ENCODE data around the gene RNASET2. TPM values are rescaled to one million over a fixed set of nuclear protein-coding genes. Genes with fewer than 3 reads are reported as not detected.

The RNASET2 gene
- 15.3 and 17.7 TPM in 2 replicates for total RNA-seq
- long read RNA-seq, partial matches to known transcripts, result 1 of 8 reads
- long read RNA-seq, other reads (novel, unspliced or antisense), result 7 of 8 reads

GRCh38 chr6:166956444-166957086, at the start of gene RNASET2:
TSS of gene RNASET2 (minus strand) at chr6:166956550. CDS start at chr6:166956182, 368 bp downstream.
- H3K27ac Mint-ChIP-seq (ENCODE audit: unreplicated experiment), result no peak within 1 kb of the TSS
- no peaks in the 10 kb centered on the region for H3K9me3 Mint-ChIP-seq
- peaks cover 9% of the 10 kb centered on the region for H3K27me3 Mint-ChIP-seq (ENCODE audit: low read depth)
- TF ChIP-seq CTCF (conservative IDR thresholded peaks at IDR 0.05), result no peak
- peak within 1 kb of the TSS; percentile 89 for H3K4me3 Mint-ChIP-seq
- peak; percentile 99 for DNase-seq (ENCODE audit: low read depth, low spot score)
- H3K4me1 Mint-ChIP-seq, result peaks cover 41% of the 10 kb centered on the region
- H3K36me3 Mint-ChIP-seq (ENCODE audit: low read depth), result no peaks in the 10 kb centered on the region

- Mint-ChIP-seq H3K27ac (ENCODE audit: unreplicated experiment) (no peak overlapping the region), H3K27me3 (ENCODE audit: low read depth) (no peaks in the 10 kb centered on the region), H3K36me3 (ENCODE audit: low read depth) (peaks cover 26% of the 10 kb centered on the region), H3K4me3 (no peak overlapping the region), H3K9me3 (no peaks in the 10 kb centered on the region), H3K4me1 (peaks cover 14% of the 10 kb centered on the region)
- TF ChIP-seq CTCF (conservative IDR thresholded peaks at IDR 0.05), result no peak
- DNase-seq (ENCODE audit: low read depth, low spot score), result no peak
These were observed 49.2 kb upstream of the RNASET2 start for GRCh38 chr6:167005350-167006159.

- H3K4me3 Mint-ChIP-seq, result peak overlapping the region; percentile 88
- no peak for DNase-seq (ENCODE audit: low read depth, low spot score)
These were observed 44.4 kb upstream of the RNASET2 start for GRCh38 chr6:167000759-167001158.

GRCh38 chr6:166999884-167000253, 43.5 kb upstream of the RNASET2 start:
- peaks cover 29% of the 10 kb centered on the region for H3K4me1 Mint-ChIP-seq
- H3K4me3 Mint-ChIP-seq, result peak overlapping the region; percentile 88
- H3K36me3 Mint-ChIP-seq (ENCODE audit: low read depth), result peaks cover 16% of the 10 kb centered on the region
- no peak overlapping the region for H3K27ac Mint-ChIP-seq (ENCODE audit: unreplicated experiment)
- no peak for TF ChIP-seq CTCF (conservative IDR thresholded peaks at IDR 0.05)
- H3K27me3 Mint-ChIP-seq (ENCODE audit: low read depth), result no peaks in the 10 kb centered on the region
- peaks cover under 1% of the 10 kb centered on the region for H3K9me3 Mint-ChIP-seq
- DNase-seq (ENCODE audit: low read depth, low spot score), result no peak

More at GRCh38 chr6:167000759-167001158, 44.4 kb upstream of the RNASET2 start:
- no peaks in the 10 kb centered on the region for H3K27me3 Mint-ChIP-seq (ENCODE audit: low read depth)
- TF ChIP-seq CTCF (conservative IDR thresholded peaks at IDR 0.05), result no peak
- H3K36me3 Mint-ChIP-seq (ENCODE audit: low read depth), result peaks cover 11% of the 10 kb centered on the region
- H3K9me3 Mint-ChIP-seq, result no peaks in the 10 kb centered on the region
- peaks cover 29% of the 10 kb centered on the region for H3K4me1 Mint-ChIP-seq
- H3K27ac Mint-ChIP-seq (ENCODE audit: unreplicated experiment), result no peak overlapping the region

- DNase-seq (ENCODE audit: low read depth, low spot score), result peak; percentile 92
- Mint-ChIP-seq H3K4me1 (peaks cover 29% of the 10 kb centered on the region), H3K4me3 (peak within 1 kb of the TSS; percentile 89), H3K36me3 (ENCODE audit: low read depth) (peaks cover 21% of the 10 kb centered on the region), H3K27ac (ENCODE audit: unreplicated experiment) (peak within 1 kb of the TSS; percentile 65), H3K9me3 (peaks cover 2% of the 10 kb centered on the region), H3K27me3 (ENCODE audit: low read depth) (no peaks in the 10 kb centered on the region)
- no peak for TF ChIP-seq CTCF (conservative IDR thresholded peaks at IDR 0.05)
These were observed 43.0 kb upstream of the RNASET2 start, which contains the start of gene CEP43 for GRCh38 chr6:166999145-166999883. TSS of gene CEP43 (plus strand) at chr6:166999397. CDS start at chr6:166999413, 16 bp downstream.
